OCI-LY7 (cell line): ENCODE measurements around the gene FAM227A.

Source experiments
- EZH2phosphoT487 ChIP-seq: fragments of 200-600 bp; sonication (generic); IDR thresholded peaks from 2 replicates; pipeline ENCODE4 v1.6.1; 2018; ENCODE audit warnings: low read depth, borderline replicate concordance, mild to moderate bottlenecking, mixed run types, antibody characterized with exemption, low read length, moderate library complexity, mixed read lengths
- TF ChIP-seq, protein P1 (sequence below): fragments of 200-600 bp; sonication (generic); conservative IDR thresholded peaks from 2 replicates; pipeline ENCODE4 v1.5.1; 2014; ENCODE audit warnings: mild to moderate bottlenecking, antibody characterized with exemption, low read length, moderate library complexity, mixed read lengths

DNA sequence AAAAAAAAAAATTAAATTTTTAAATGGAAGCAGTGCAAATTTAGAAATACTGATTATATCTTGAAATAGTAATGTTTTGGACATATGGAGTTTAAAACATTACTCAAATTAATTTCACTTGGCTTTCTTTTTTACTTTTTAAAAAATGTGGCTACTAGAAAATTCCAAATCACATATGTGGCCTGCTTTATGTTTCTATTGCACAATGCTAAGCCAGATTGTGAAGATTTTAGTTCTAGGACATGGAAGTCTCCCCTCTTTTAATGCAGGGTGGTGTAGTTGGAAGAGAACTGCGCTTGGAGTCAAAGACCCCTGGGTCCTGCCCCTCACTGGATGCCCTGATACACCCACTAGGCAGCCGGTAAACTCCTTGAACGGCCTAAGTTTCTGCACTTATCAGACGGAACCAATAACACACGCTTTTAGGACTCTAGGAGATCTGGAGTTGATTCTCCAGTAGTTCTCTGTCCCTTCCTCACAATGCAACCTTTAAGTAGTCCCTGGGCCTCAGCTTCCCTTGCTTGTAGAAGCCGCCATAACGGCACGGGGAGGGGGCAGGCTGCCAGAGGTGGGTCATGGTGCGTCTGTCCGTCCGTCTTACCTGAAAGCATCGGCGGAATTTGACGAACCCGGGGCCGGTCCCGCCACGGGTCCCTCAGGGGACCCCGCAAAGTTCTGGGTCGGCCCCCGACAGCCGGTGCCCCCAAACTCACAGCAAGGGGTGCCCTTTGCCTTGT is 505 bp downstream of the FAM227A start:
- TF ChIP-seq, protein P1, sequence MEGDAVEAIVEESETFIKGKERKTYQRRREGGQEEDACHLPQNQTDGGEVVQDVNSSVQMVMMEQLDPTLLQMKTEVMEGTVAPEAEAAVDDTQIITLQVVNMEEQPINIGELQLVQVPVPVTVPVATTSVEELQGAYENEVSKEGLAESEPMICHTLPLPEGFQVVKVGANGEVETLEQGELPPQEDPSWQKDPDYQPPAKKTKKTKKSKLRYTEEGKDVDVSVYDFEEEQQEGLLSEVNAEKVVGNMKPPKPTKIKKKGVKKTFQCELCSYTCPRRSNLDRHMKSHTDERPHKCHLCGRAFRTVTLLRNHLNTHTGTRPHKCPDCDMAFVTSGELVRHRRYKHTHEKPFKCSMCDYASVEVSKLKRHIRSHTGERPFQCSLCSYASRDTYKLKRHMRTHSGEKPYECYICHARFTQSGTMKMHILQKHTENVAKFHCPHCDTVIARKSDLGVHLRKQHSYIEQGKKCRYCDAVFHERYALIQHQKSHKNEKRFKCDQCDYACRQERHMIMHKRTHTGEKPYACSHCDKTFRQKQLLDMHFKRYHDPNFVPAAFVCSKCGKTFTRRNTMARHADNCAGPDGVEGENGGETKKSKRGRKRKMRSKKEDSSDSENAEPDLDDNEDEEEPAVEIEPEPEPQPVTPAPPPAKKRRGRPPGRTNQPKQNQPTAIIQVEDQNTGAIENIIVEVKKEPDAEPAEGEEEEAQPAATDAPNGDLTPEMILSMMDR = no peak
- no peak for TF ChIP-seq EZH2phosphoT487
